ENCODE results near the gene TRIM10. TPM values are rescaled to one million over a fixed set of nuclear protein-coding genes. Genes with fewer than 3 reads are reported as not detected.

Gene TRIM10
- total and polyA plus RNA-seq, 10 of the 15 experiments (the other 5 are each of a cell fraction or from before 2014, with no cell fraction given), result 0.01 TPM; not detected in 9

GRCh38 chr6:30178837-30179236 lies 17.8 kb upstream of the TRIM10 start:
- no peak for TF ChIP-seq RBBP5 (conservative IDR thresholded peaks at IDR 0.05)
- TF ChIP-seq MAX (IDR thresholded peaks at IDR 0.05; ENCODE audit: low read depth, low read length), result no peak
- TF ChIP-seq FOXK2 (IDR thresholded peaks at IDR 0.05), result no peak
- no peak for TF ChIP-seq HDAC6 (IDR thresholded peaks at IDR 0.05; ENCODE audit: unreplicated experiment)
- no peak for TF ChIP-seq ETV6 (conservative IDR thresholded peaks at IDR 0.05 in 1 of 2, IDR thresholded peaks at IDR 0.05 in 1 of 2; ENCODE audit: borderline replicate concordance in 1 of 2, low read depth in 1 of 2)
- H3K36me3 ChIP-seq (ENCODE audit: control insufficient read depth in 2 of 2, insufficient read depth in 2 of 2, low read length in 1 of 2), result no peaks in the 10 kb centered on the region
- no peak overlapping the region for H3K27ac ChIP-seq (ENCODE audit: control insufficient read depth, insufficient read depth)
- WGBS (ENCODE audit: insufficient coverage, insufficient replicate concordance, low lambda C conversion rate, missing lambda C conversion rate), result 46% methylated on average over 1 of the region's 1 CpG
- no peak overlapping the region for H2AFZ ChIP-seq (ENCODE audit: control insufficient read depth, low read depth, low read length)
- H3K4me3 ChIP-seq, result no peak overlapping the region
- no peaks in the 10 kb centered on the region for H4K20me1 ChIP-seq (ENCODE audit: control insufficient read depth, insufficient read depth)
- H3K9me3 ChIP-seq (replicated peaks; ENCODE audit: control insufficient read depth, insufficient read depth, low read length), result peaks cover 6% of the 10 kb centered on the region; the same call in 2 of the 3 replicates
- DNase-seq (ENCODE audit: low read depth, low spot score), result no peak
- intact Hi-C loops (cut with micrococcal nuclease; ENCODE audit: unreplicated experiment) (no loop called here), in situ Hi-C loops (cut with MboI) (no loop called here)
- H3K79me2 ChIP-seq (ENCODE audit: control insufficient read depth, insufficient read depth, low read length), result no peaks in the 10 kb centered on the region
- ChIA-PET CTCF (no interaction called here), RAD21 (ENCODE audit: unreplicated experiment) (no interaction called here), POLR2A (no interaction called here), SMC1A (ENCODE audit: uncharacterized antibody, unreplicated experiment) (no interaction called here)
- H3K9ac ChIP-seq (ENCODE audit: control insufficient read depth, insufficient read depth, low read length), result no peak overlapping the region
- no peaks in the 10 kb centered on the region for H3K4me1 ChIP-seq (ENCODE audit: control insufficient read depth, insufficient read depth, low read length)
- no peak for ATAC-seq
- no peak overlapping the region for H3K4me2 ChIP-seq (ENCODE audit: control insufficient read depth, insufficient read depth)
- no TSS peak for BruUV-seq (replicated peaks)
- H3K27me3 ChIP-seq (replicated peaks in 1 of 2; ENCODE audit: control insufficient read depth in 2 of 2, insufficient read depth in 2 of 2, low read length in 1 of 2), result no peaks in the 10 kb centered on the region
- FAIRE-seq, result no peak

- DNase-seq (ENCODE audit: low read depth, low spot score), result no peak
- Histone ChIP-seq H3K9ac (ENCODE audit: control insufficient read depth, insufficient read depth, low read length) (no peak overlapping the region), H4K20me1 (ENCODE audit: control insufficient read depth, insufficient read depth) (no peaks in the 10 kb centered on the region), H3K9me3 (replicated peaks; ENCODE audit: control insufficient read depth, insufficient read depth, low read length) (peaks cover 6% of the 10 kb centered on the region; the same call in 2 of the 3 replicates), H3K4me1 (ENCODE audit: control insufficient read depth, insufficient read depth, low read length) (no peaks in the 10 kb centered on the region), H2AFZ (ENCODE audit: control insufficient read depth, low read depth, low read length) (no peak overlapping the region), H3K27me3 (replicated peaks in 1 of 2; ENCODE audit: control insufficient read depth in 2 of 2, insufficient read depth in 2 of 2, low read length in 1 of 2) (peaks cover 8 to 9% of the 10 kb centered on the region in 2 experiments), H3K79me2 (ENCODE audit: control insufficient read depth, insufficient read depth, low read length) (no peaks in the 10 kb centered on the region), H3K4me2 (ENCODE audit: control insufficient read depth, insufficient read depth) (no peak overlapping the region), H3K4me3 (no peak overlapping the region), H3K27ac (ENCODE audit: control insufficient read depth, insufficient read depth) (no peak overlapping the region), H3K36me3 (ENCODE audit: control insufficient read depth in 2 of 2, insufficient read depth in 2 of 2, low read length in 1 of 2) (no peaks in the 10 kb centered on the region)
- no peak for ATAC-seq
- CTCF ChIA-PET, result interaction anchor here (0.8 to 1.6 kb wide), 3 partner anchors 42 to 72 kb away, joined by 4 to 7 read pairs (median 4); no protein-coding TSS in a partner anchor
- RAD21 ChIA-PET (ENCODE audit: unreplicated experiment), result interaction anchor here (0.6 kb wide), 1 partner anchor 96 kb away, joined by 3 read pairs; no protein-coding TSS in a partner anchor
- BruUV-seq (replicated peaks), result no TSS peak
- no peak for FAIRE-seq
- intact Hi-C loops (cut with micrococcal nuclease; ENCODE audit: unreplicated experiment) (no loop called here), in situ Hi-C loops (cut with MboI) (no loop called here)
- SMC1A ChIA-PET (ENCODE audit: uncharacterized antibody, unreplicated experiment), result no interaction called here
- POLR2A ChIA-PET, result no interaction called here
- WGBS (ENCODE audit: insufficient coverage, insufficient replicate concordance, low lambda C conversion rate, missing lambda C conversion rate), result no CpG with 5 or more reads among the region's 2 CpGs
- TF ChIP-seq ZNF217 (IDR thresholded peaks at IDR 0.05) (no peak), IRF3 (IDR thresholded peaks at IDR 0.05) (no peak), ZNF24 (IDR thresholded peaks at IDR 0.05) (no peak), REST (IDR thresholded peaks at IDR 0.05; ENCODE audit: low read depth, low read length) (no peak), CTCF (IDR thresholded peaks at IDR 0.05 in 2 of 3, conservative IDR thresholded peaks at IDR 0.05 in 1 of 3; ENCODE audit: control insufficient read depth in 2 of 3, extremely low read depth in 1 of 3, insufficient read depth in 1 of 3, low read depth in 3 of 3, low read length in 3 of 3) (no peak), NFYB (IDR thresholded peaks at IDR 0.05; ENCODE audit: insufficient read depth, low read depth, low read length) (no peak)
These were observed 14.8 kb upstream of the TRIM10 start for GRCh38 chr6:30175765-30176164.
